SIG-M5 treated with dmso at 0.1 percent for 504 hours (cell line): ENCODE results near the gene GPR101.

Experiments used
- DNase-seq: peaks from one replicate; lab custom pipeline; 2025; ENCODE audit not compliant: unreplicated experiment; lab: John Stamatoyannopoulos, UW

GPR101 gene

DNA sequence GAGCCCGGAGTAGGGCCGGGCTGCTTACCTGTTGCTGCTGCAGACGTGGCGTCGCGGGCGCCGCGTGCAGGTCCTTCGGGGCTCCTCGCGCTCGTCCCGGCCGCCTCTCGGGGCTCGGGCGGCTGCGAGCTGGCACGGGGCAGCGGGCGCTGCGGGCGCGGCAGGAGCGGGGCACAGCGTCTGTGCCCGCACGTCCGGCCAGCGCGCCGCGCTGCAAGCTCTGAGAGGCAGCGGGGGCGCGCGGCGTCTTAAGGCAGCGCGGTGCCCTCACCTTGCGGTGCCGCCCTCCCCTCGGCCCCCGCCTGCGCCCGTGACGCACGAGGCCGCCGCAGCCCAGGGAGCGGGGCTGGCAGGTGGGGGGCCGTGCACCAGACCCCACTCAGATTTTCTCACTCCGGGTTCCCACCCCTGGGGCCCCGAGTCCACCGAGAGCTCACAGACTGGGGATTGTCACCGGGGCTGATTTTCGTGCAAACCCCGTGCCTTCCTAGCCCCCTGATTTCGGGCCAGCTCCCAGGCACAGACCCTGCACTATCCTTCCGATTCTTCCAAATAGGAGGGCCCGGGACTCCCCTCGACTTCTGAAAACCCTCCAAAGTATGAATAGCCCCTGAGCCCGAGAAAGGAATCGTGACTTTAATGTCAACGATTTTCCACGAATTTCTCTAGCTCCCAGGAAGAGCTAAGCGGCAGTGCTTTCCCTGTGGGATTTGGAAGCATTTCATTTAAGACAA lies at the start of gene GPR101:
Gene GPR101 (minus strand): TSS at position 222 of the 734 bp plus-strand sequence. CDS start 2,321 bp downstream, outside the sequence.
- no peak for DNase-seq

GRCh38 chrX:137081239-137081638 lies 47.4 kb upstream of the GPR101 start:
- DNase-seq, result no peak

- DNase-seq, result no peak
These were observed 38.6 kb upstream of the GPR101 start for GRCh38 chrX:137072396-137072795.

DNA sequence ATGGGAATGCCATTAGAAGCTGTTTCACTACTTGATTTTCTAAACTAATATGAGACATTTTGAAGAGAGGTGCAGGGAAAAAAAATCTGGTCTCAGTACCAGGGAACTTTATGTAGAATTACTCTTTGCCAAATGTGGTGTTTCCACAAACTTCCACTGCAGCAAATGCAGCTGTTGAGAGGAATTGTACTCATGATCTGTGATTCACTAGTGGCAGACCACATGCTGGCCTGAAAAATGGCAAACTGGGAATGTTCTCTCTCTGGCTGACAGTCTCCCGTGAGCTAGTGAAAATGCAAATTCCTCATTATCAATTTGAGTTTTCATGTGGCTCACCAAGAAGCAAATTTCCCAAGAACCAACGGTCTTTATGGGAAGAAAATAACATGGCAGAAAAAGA lies 37.8 kb upstream of the GPR101 start:
- DNase-seq, result no peak

- DNase-seq, result no peak
These were observed 33.4 kb upstream of the GPR101 start for GRCh38 chrX:137067147-137067546.

GRCh38 chrX:137062915-137063617 lies 29.3 kb upstream of the GPR101 start:
- no peak for DNase-seq

- DNase-seq, result no peak
These were observed 24.7 kb upstream of the GPR101 start for GRCh38 chrX:137058339-137059127.

DNA sequence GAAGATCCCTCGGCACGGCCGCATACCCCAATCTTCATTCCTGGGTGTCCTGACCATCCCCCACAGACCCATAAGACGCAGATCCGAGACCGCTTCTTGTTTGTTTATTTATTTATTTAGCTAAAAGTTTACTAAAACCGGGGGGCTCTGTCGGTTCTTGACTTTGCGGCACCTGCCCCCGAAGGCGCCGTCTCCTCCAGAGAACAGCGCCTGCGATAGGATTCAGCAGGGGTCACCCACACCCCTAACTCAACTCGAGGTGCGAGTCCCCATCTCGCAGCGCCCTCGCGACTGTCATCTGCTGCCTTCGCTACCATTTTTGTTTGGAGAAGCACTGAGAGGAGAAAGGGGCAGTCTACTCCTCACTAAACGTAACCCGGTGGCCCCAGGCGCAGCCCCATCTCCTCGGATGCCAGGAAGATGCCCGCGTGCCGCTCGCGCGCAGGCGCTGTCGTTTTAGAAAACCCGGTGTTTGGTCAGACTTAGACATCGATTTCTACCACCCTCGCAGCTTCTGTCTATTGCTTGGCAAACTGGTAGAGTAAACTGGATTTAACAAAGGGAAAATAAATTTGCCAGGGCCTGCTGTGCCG lies 18.9 kb upstream of the GPR101 start:
- DNase-seq, result no peak

DNA sequence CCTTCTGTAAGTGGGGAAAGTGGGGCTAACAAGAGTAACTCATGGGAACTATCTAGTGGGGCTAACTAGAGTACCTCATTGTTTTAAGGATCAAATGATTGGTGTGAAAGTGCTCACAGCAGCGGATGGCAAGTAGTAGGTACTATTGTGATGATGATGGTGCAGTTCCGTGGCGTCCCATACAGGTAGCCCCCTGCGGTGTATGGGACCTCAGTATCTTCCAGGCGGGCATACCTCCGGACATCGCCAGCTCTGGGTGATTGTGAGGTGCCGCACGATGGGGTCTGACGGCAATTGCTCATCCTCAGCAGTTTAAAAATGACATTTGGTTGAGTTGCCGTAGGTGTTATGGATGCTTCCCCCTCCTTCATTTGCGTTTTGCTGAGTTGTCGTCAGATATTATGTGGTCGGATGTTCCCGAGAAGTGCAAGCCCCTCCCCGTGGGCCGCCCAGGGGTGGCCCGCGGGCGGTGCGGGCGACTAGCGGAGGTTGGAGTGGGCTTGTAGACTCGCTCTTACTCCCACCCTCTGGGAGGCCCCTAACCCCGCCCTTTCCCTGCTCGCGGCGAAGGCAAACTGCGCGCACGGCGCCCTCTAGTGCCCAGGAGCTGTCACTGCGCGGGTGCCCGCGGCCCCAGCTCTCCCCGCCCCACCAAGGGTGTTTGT lies 18.3 kb upstream of the GPR101 start:
- peak; percentile 52 for DNase-seq

GRCh38 chrX:137044893-137045292 lies 11.1 kb upstream of the GPR101 start:
- DNase-seq, result no peak

- DNase-seq, result no peak
These were observed 9.9 kb upstream of the GPR101 start for GRCh38 chrX:137043736-137044135.

DNA sequence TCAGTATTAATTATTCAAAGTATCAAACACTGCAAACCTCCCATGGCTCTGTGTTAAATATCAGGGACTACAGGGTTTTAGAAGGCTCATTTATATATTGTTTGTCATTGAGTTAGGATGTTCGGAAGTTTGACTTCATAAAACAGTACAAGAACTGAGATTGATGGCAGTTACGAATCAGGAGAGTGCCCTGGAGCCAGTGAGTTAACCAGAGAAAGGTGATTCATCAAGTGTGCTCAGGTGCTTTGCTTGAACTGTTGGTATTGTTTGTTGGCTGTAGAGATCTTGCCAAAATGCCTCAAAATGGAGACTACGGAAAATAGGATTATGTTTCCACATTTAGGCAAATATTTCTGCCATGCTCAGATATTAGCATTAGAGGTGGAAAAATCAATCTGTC lies 7.5 kb upstream of the GPR101 start:
- DNase-seq, result no peak

- no peak for DNase-seq
These were observed 6.5 kb upstream of the GPR101 start for GRCh38 chrX:137040113-137040794.

DNA sequence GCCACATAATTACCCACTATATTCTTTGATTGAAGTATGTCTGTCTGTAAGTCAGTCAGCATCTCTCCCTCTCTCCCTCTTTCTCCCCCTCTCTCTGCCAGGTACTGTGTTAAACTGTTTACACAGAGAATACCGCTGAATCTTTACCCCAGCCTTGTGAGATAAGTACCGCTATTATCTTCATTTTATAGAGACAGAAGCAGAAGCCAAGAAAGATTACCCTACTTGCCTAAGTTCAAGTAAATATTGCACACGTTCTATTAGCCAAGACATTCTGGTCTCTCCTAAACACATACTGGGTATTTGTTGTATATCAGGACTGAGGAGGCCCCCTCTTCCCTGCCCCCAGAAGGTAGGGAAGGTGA lies 695 bp upstream of the GPR101 start:
- no peak for DNase-seq

GRCh38 chrX:137032841-137033773 lies 688 bp downstream of the GPR101 start:
- DNase-seq, result no peak

- no peak for DNase-seq
These were observed 1.5 kb downstream of the GPR101 start for GRCh38 chrX:137032341-137032694.

DNA sequence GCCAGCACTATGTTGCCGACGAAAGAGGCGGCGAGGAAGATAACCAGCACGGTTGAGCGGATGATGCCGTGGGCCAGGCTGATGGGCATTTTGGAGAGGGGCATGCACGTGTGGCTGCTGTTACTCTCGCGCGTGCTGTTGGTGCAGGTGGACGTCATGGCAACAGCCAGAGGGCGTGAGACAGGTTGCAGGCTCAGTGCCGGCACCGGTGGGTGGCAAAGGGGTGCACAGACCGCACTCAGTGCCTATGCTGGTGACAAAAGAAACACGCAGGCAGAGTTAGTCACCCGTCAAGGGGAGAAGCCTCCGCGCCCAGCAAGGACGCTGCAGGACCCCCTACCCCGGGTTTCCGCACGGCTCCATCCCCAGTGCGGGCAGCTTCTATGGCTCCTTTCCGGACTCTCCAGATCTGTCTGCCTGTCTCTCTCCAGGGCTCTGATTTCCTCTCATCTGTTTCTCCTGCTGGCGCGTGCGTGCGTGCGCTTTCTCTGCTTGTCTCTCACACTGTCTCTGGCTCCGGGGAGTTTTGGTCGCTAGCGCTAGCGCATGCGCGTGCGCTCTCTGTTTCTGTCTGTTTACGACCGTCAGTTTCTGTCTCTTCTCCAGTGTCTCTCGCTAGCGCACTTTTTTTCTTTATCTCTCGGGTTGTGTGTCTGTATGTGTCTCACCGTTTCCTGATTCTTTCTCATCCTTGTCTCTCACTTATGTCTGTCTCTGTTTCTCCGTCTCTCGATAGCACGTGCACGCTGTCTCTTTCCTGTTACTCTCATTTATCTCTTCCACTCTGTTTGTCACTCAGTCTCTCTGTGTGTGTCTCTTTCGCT lies 2.1 kb downstream of the GPR101 start:
- DNase-seq, result no peak

DNA sequence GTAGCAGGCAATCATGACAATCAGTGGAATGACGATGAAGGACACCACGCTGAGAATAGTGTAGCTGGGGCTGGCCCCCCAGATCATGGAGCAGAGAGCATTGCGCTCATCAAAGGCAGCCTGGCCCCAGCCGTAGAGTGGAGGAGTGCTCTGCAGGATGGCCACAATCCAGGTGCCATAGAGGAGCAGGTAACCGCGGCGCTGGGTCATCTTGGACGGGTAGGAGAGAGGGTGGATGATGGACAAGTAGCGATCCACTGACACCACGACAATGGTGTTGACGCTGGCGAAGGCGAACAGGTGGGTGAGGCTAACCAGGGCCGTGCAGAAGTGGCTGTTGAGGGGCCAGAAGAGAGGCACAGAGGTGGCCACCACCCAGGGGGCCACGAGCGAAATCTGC lies 2.8 kb downstream of the GPR101 start:
- no peak for DNase-seq

GRCh38 chrX:137028699-137029098 lies 5.1 kb downstream of the GPR101 start:
- no peak for DNase-seq
